ENCODE measurements around the gene LRWD1. TPM values are rescaled to one million over a fixed set of nuclear protein-coding genes. Genes with fewer than 3 reads are reported as not detected.
"Not testable (repeated sequence)": the region's sequence is repeated elsewhere in the genome, so short reads cannot be mapped to it uniquely, and the experiment has no call there.

Gene LRWD1
- total RNA-seq, 1 experiment from 2014 or later = 39.5 TPM

GRCh38 chr7:102474736-102475435 lies 10.1 kb downstream of the LRWD1 start:
- H3K27me3 ChIP-seq (ENCODE audit: insufficient read depth, low read length); ATAC-seq; POLR2A ChIA-PET; BruUV-seq (replicated peaks); RAD21 ChIA-PET (ENCODE audit: low non-redundant PET in 1 of 2, low total read pairs in 2 of 2, uncharacterized antibody in 2 of 2, unreplicated experiment in 2 of 2); H3K9me2 ChIP-seq (ENCODE audit: insufficient read depth); H3K4me3 ChIP-seq (replicated peaks in 1 of 2; ENCODE audit: low read depth in 1 of 2, low read length in 2 of 2); H3K4me1 ChIP-seq (ENCODE audit: control insufficient read depth in 1 of 2, insufficient read depth in 2 of 2, low read length in 2 of 2); H3K79me2 ChIP-seq (ENCODE audit: insufficient read depth, low read length); H2AFZ ChIP-seq (ENCODE audit: low read depth, low read length, poor library complexity, severe bottlenecking); H3K4me2 ChIP-seq (ENCODE audit: low read length); intact Hi-C loops (cut with micrococcal nuclease); DNase-seq (ENCODE audit: low read depth, low spot score); H3K9me3 ChIP-seq (ENCODE audit: control insufficient read depth in 1 of 2, insufficient read depth in 1 of 2, low read depth in 1 of 2, low read length in 2 of 2); CTCF ChIA-PET; H4K20me1 ChIP-seq (ENCODE audit: insufficient read depth); H3K27ac ChIP-seq (ENCODE audit: low read depth, low read length); H3K36me3 ChIP-seq (ENCODE audit: control insufficient read depth in 1 of 2, insufficient read depth in 2 of 2, low read length in 2 of 2); H3K9ac ChIP-seq (ENCODE audit: low read length): not testable (repeated sequence)

GRCh38 chr7:102478314-102479208 lies 13.8 kb downstream of the LRWD1 start, which contains the start of gene POLR2J:
Gene POLR2J, minus strand, starts transcription at chr7:102478922. Its CDS starts 62 bp downstream, at chr7:102478860.
- TSS peak; percentile 79 for BruUV-seq (replicated peaks)
- POLR2A ChIA-PET; intact Hi-C loops (cut with micrococcal nuclease); RAD21 ChIA-PET (ENCODE audit: low non-redundant PET in 1 of 2, low total read pairs in 2 of 2, uncharacterized antibody in 2 of 2, unreplicated experiment in 2 of 2); H3K9me2 ChIP-seq (ENCODE audit: insufficient read depth); H2AFZ ChIP-seq (ENCODE audit: low read depth, low read length, poor library complexity, severe bottlenecking); H3K9me3 ChIP-seq (ENCODE audit: control insufficient read depth in 1 of 2, insufficient read depth in 1 of 2, low read depth in 1 of 2, low read length in 2 of 2); H4K20me1 ChIP-seq (ENCODE audit: insufficient read depth); H3K36me3 ChIP-seq (ENCODE audit: control insufficient read depth in 1 of 2, insufficient read depth in 2 of 2, low read length in 2 of 2); H3K27ac ChIP-seq (ENCODE audit: low read depth, low read length); H3K79me2 ChIP-seq (ENCODE audit: insufficient read depth, low read length); H3K4me1 ChIP-seq (ENCODE audit: control insufficient read depth in 1 of 2, insufficient read depth in 2 of 2, low read length in 2 of 2); CTCF ChIA-PET; H3K27me3 ChIP-seq (ENCODE audit: insufficient read depth, low read length): not testable (repeated sequence)
- Histone ChIP-seq H3K9ac (ENCODE audit: low read length) (peak within 1 kb of the TSS; percentile 51; the same call in 1 of the 2 replicates), H3K4me2 (ENCODE audit: low read length) (0 out of 2 replicates have a peak within 1 kb of the TSS, but pooled peaks have one; percentile 27), H3K4me3 (replicated peaks in 1 of 2; ENCODE audit: low read depth in 1 of 2, low read length in 2 of 2) (peak within 1 kb of the TSS; percentile 43 to 51; a peak in 3 of 4 replicates)
- DNase-seq (ENCODE audit: low read depth, low spot score) = peak; percentile 67
- peak; percentile 42 for TF ChIP-seq YY1 (IDR thresholded peaks at IDR 0.05; ENCODE audit: extremely low read depth, insufficient replicate concordance, low read depth, low read length)
- peak; percentile 57 for TF ChIP-seq POLR2AphosphoS5 (IDR thresholded peaks at IDR 0.05; ENCODE audit: low read depth, low read length)
- TF ChIP-seq CTCF (IDR thresholded peaks at IDR 0.05 in 2 of 3, conservative IDR thresholded peaks at IDR 0.05 in 1 of 3; ENCODE audit: borderline replicate concordance in 1 of 3, insufficient read depth in 1 of 3, low read depth in 2 of 3, low read length in 2 of 3) = peak in 2 of 3 experiments; percentile 36 to 44; a peak in 4 of 6 replicates
- ATAC-seq = peak; percentile 89

- CTCF ChIA-PET; H3K9me2 ChIP-seq (ENCODE audit: insufficient read depth); H3K4me1 ChIP-seq (ENCODE audit: control insufficient read depth in 1 of 2, insufficient read depth in 2 of 2, low read length in 2 of 2); H3K79me2 ChIP-seq (ENCODE audit: insufficient read depth, low read length); H3K9ac ChIP-seq (ENCODE audit: low read length); DNase-seq (ENCODE audit: low read depth, low spot score); intact Hi-C loops (cut with micrococcal nuclease); POLR2A ChIA-PET; BruUV-seq (replicated peaks); H3K27me3 ChIP-seq (ENCODE audit: insufficient read depth, low read length); H3K36me3 ChIP-seq (ENCODE audit: control insufficient read depth in 1 of 2, insufficient read depth in 2 of 2, low read length in 2 of 2); H3K4me3 ChIP-seq (replicated peaks in 1 of 2; ENCODE audit: low read depth in 1 of 2, low read length in 2 of 2); H3K27ac ChIP-seq (ENCODE audit: low read depth, low read length); H3K4me2 ChIP-seq (ENCODE audit: low read length); H2AFZ ChIP-seq (ENCODE audit: low read depth, low read length, poor library complexity, severe bottlenecking); H4K20me1 ChIP-seq (ENCODE audit: insufficient read depth); RAD21 ChIA-PET (ENCODE audit: low non-redundant PET in 1 of 2, low total read pairs in 2 of 2, uncharacterized antibody in 2 of 2, unreplicated experiment in 2 of 2); H3K9me3 ChIP-seq (ENCODE audit: control insufficient read depth in 1 of 2, insufficient read depth in 1 of 2, low read depth in 1 of 2, low read length in 2 of 2): not testable (repeated sequence)
- ATAC-seq = peak; percentile 30
Measured at GRCh38 chr7:102479209-102479584, 14.4 kb downstream of the LRWD1 start.

Data from HCT116 (cell line).